Activated T-cell treated with anti-CD3 and anti-CD28 coated beads, Interleukin-2, amount 50 U/mL, for 4 hours (primary cell): ENCODE results near the gene TESK1. TPM values are rescaled to one million over a fixed set of nuclear protein-coding genes. Genes with fewer than 3 reads are reported as not detected.
"Not testable (repeated sequence)": the region's sequence is repeated elsewhere in the genome, so short reads cannot be mapped to it uniquely, and the experiment has no call there.

Experiments used
- ATAC-seq, 2 donors: fragments of 200-7000 bp; cut with Tn5 transposase; one replicate each; pipeline ENCODE4 v1.10.0; 2021
- DNase-seq: peaks from one replicate; pipeline ENCODE4 v3.0.0-alpha.2; 2020
- H3K27me3 Mint-ChIP-seq: one replicate; pipeline ENCODE4 v1.8.0; 2021; ENCODE audit warnings: low read depth, mixed read lengths
- H3K36me3 Mint-ChIP-seq: one replicate; pipeline ENCODE4 v1.8.0; 2022; ENCODE audit warnings: mixed read lengths; ENCODE audit not compliant: insufficient read depth
- H3K4me1 Mint-ChIP-seq: one replicate; pipeline ENCODE4 v1.8.0; 2021; ENCODE audit warnings: low read depth, mixed read lengths
- H3K4me3 Mint-ChIP-seq: one replicate; pipeline ENCODE4 v1.8.0; 2021; ENCODE audit warnings: mild to moderate bottlenecking, moderate library complexity, mixed read lengths
- H3K9me3 Mint-ChIP-seq: one replicate; pipeline ENCODE4 v1.8.0; 2021; ENCODE audit warnings: mixed read lengths
- total RNA-seq, 3 donors: library from RNA; stranded (reverse); gene quantifications; one replicate each; pipeline ENCODE4 v1.2.1, GENCODE V29; 2021

The TESK1 gene
- total RNA-seq, 3 donors from 2014 or later, result 42.0 to 57.1 (median 54.9) TPM

GRCh38 chr9:35615981-35616680, 11.1 kb downstream of the TESK1 start:
- Mint-ChIP-seq H3K4me1 (peaks cover 53% of the 10 kb centered on the region), H3K36me3 (no peaks in the 10 kb centered on the region), H3K4me3 (peak overlapping the region; percentile 82), H3K27me3 (no peaks in the 10 kb centered on the region), H3K9me3 (no peaks in the 10 kb centered on the region)
- no peak for ATAC-seq
- DNase-seq, result no peak

- DNase-seq (peak; percentile 52), ATAC-seq (peak; percentile 76 to 84)
- Mint-ChIP-seq H3K36me3 (no peaks in the 10 kb centered on the region), H3K27me3 (no peaks in the 10 kb centered on the region), H3K4me3 (peak overlapping the region; percentile 82), H3K9me3 (no peaks in the 10 kb centered on the region), H3K4me1 (peaks cover 52% of the 10 kb centered on the region)
These were observed 11.8 kb downstream of the TESK1 start for GRCh38 chr9:35616681-35617459.

GRCh38 chr9:35617548-35617947, 12.5 kb downstream of the TESK1 start:
- Mint-ChIP-seq H3K9me3 (no peaks in the 10 kb centered on the region), H3K27me3 (no peaks in the 10 kb centered on the region), H3K4me1 (peaks cover 52% of the 10 kb centered on the region), H3K36me3 (no peaks in the 10 kb centered on the region), H3K4me3 (peak overlapping the region; percentile 82)
- DNase-seq (no peak), ATAC-seq (no peak)

GRCh38 chr9:35618325-35618727, 13.3 kb downstream of the TESK1 start, which contains the start of gene CD72:
TSS of gene CD72 (minus strand) at chr9:35618413. CDS start at chr9:35618303, 110 bp downstream.
- Mint-ChIP-seq H3K4me1 (peaks cover 52% of the 10 kb centered on the region), H3K36me3 (no peaks in the 10 kb centered on the region), H3K4me3 (peak within 1 kb of the TSS; percentile 82), H3K27me3 (no peaks in the 10 kb centered on the region), H3K9me3 (no peaks in the 10 kb centered on the region)
- DNase-seq (no peak), ATAC-seq (no peak)

- Mint-ChIP-seq H3K27me3 (no peaks in the 10 kb centered on the region), H3K4me1 (peaks cover 52% of the 10 kb centered on the region), H3K9me3 (no peaks in the 10 kb centered on the region), H3K36me3 (no peaks in the 10 kb centered on the region), H3K4me3 (peak overlapping the region; percentile 82)
- no peak for DNase-seq
- peak; percentile 4 to 46 for ATAC-seq
These were observed 14.1 kb downstream of the TESK1 start for GRCh38 chr9:35618854-35619799.

- H3K4me1 Mint-ChIP-seq, result peaks cover 52% of the 10 kb centered on the region
- H3K9me3 Mint-ChIP-seq, result no peaks in the 10 kb centered on the region
- ATAC-seq (peak; percentile 28 to 42), DNase-seq (no peak)
- no peaks in the 10 kb centered on the region for H3K27me3 Mint-ChIP-seq
- peak overlapping the region; percentile 38 for H3K4me3 Mint-ChIP-seq
- no peaks in the 10 kb centered on the region for H3K36me3 Mint-ChIP-seq
These were observed 14.7 kb downstream of the TESK1 start for GRCh38 chr9:35619800-35620158.

GRCh38 chr9:35627575-35627974, 22.5 kb downstream of the TESK1 start:
- H3K36me3 Mint-ChIP-seq, result no peaks in the 10 kb centered on the region
- ATAC-seq (no peak), DNase-seq (no peak)
- H3K9me3 Mint-ChIP-seq, result no peaks in the 10 kb centered on the region
- H3K4me3 Mint-ChIP-seq, result no peak overlapping the region
- peaks cover 6% of the 10 kb centered on the region for H3K4me1 Mint-ChIP-seq
- no peaks in the 10 kb centered on the region for H3K27me3 Mint-ChIP-seq

GRCh38 chr9:35628389-35628991, 23.4 kb downstream of the TESK1 start:
- ATAC-seq (no peak), DNase-seq (no peak)
- no peaks in the 10 kb centered on the region for H3K27me3 Mint-ChIP-seq
- H3K4me3 Mint-ChIP-seq, result no peak overlapping the region
- no peaks in the 10 kb centered on the region for H3K36me3 Mint-ChIP-seq
- H3K4me1 Mint-ChIP-seq, result peaks cover 6% of the 10 kb centered on the region
- no peaks in the 10 kb centered on the region for H3K9me3 Mint-ChIP-seq

GRCh38 chr9:35629597-35629996, 24.5 kb downstream of the TESK1 start:
- Mint-ChIP-seq H3K4me3 (no peak overlapping the region), H3K36me3 (no peaks in the 10 kb centered on the region), H3K4me1 (peaks cover 8% of the 10 kb centered on the region), H3K27me3 (no peaks in the 10 kb centered on the region), H3K9me3 (no peaks in the 10 kb centered on the region)
- ATAC-seq (no peak), DNase-seq (no peak)

- DNase-seq, result no peak
- no peak for ATAC-seq
- Mint-ChIP-seq H3K27me3 (no peaks in the 10 kb centered on the region), H3K4me3 (no peak overlapping the region), H3K4me1 (peaks cover 55% of the 10 kb centered on the region), H3K36me3 (peaks cover 5% of the 10 kb centered on the region), H3K9me3 (no peaks in the 10 kb centered on the region)
These were observed 30.7 kb downstream of the TESK1 start for GRCh38 chr9:35635730-35636129.

- no peaks in the 10 kb centered on the region for H3K27me3 Mint-ChIP-seq
- H3K4me1 Mint-ChIP-seq, result peaks cover 58% of the 10 kb centered on the region
- no peak for ATAC-seq
- no peak for DNase-seq
- H3K36me3 Mint-ChIP-seq, result peaks cover 5% of the 10 kb centered on the region
- no peak overlapping the region for H3K4me3 Mint-ChIP-seq
- no peaks in the 10 kb centered on the region for H3K9me3 Mint-ChIP-seq
These were observed 31.2 kb downstream of the TESK1 start for GRCh38 chr9:35636135-35636876.

- H3K27me3 Mint-ChIP-seq, H3K9me3 Mint-ChIP-seq, DNase-seq, H3K36me3 Mint-ChIP-seq, H3K4me3 Mint-ChIP-seq, ATAC-seq: not testable (repeated sequence)
- peaks cover 63% of the 10 kb centered on the region for H3K4me1 Mint-ChIP-seq
These were observed 31.8 kb downstream of the TESK1 start for GRCh38 chr9:35636877-35637246.

GRCh38 chr9:35637427-35637955, 32.4 kb downstream of the TESK1 start:
- not testable (repeated sequence) for H3K9me3 Mint-ChIP-seq, H3K4me3 Mint-ChIP-seq, H3K27me3 Mint-ChIP-seq, H3K36me3 Mint-ChIP-seq, ATAC-seq, DNase-seq
- peaks cover 63% of the 10 kb centered on the region for H3K4me1 Mint-ChIP-seq
